Fibroblast of villous mesenchyme (primary cell): ENCODE results near the gene MMEL1. TPM values are rescaled to one million over a fixed set of nuclear protein-coding genes. Genes with fewer than 3 reads are reported as not detected.

Source experiments
- DNase-seq: peaks from one replicate; pipeline ENCODE4 v3.0.0-alpha.2; 2010; ENCODE audit warnings: low read depth
- H3K4me3 ChIP-seq: 2 replicates; pipeline ENCODE4 v1.5.1; 2011; ENCODE audit warnings: low read depth, mild to moderate bottlenecking, low read length
- CTCF ChIP-seq: IDR thresholded peaks from 2 replicates; pipeline ENCODE4 v1.5.1; 2012; ENCODE audit warnings: low read depth, mild to moderate bottlenecking, low read length; ENCODE audit not compliant: insufficient read depth
- total RNA-seq: library from RNA; depleted of rRNA; stranded (reverse); fragments of >200 nt; gene quantifications from 2 replicates; pipeline ENCODE4 v1.2.3, GENCODE V29; 2012

MMEL1 gene
- total RNA-seq, 1 donor = under 0.01 TPM

- no peak overlapping the region for H3K4me3 ChIP-seq
- no peak for DNase-seq
- no peak for TF ChIP-seq CTCF
Observed at GRCh38 chr1:2633366-2633935, 635 bp upstream of the MMEL1 start.

GRCh38 chr1:2632051-2632430, 775 bp downstream of the MMEL1 start:
- no peak for DNase-seq
- H3K4me3 ChIP-seq = no peak overlapping the region
- no peak for TF ChIP-seq CTCF

- no peak for TF ChIP-seq CTCF
- DNase-seq = no peak
- H3K4me3 ChIP-seq = no peak overlapping the region
Observed at GRCh38 chr1:2631136-2632050, 1.4 kb downstream of the MMEL1 start.

- H3K4me3 ChIP-seq = no peak overlapping the region
- no peak for DNase-seq
- TF ChIP-seq CTCF = no peak
Observed at GRCh38 chr1:2630498-2631135, 2.2 kb downstream of the MMEL1 start.

- DNase-seq = no peak
- H3K4me3 ChIP-seq = no peak overlapping the region
- TF ChIP-seq CTCF = no peak
Observed at GRCh38 chr1:2629627-2630497, 3.0 kb downstream of the MMEL1 start.

GRCh38 chr1:2628933-2629626, 3.7 kb downstream of the MMEL1 start:
- TF ChIP-seq CTCF = no peak
- DNase-seq = no peak
- no peak overlapping the region for H3K4me3 ChIP-seq
